Choroid plexus epithelial cell (primary cell): ENCODE measurements around the gene CHST11.

Experiments
- DNase-seq: peaks from one replicate; pipeline ENCODE4 v3.0.0-alpha.2; 2010; ENCODE audit warnings: low read depth
- H3K4me3 ChIP-seq: 2 replicates; pipeline ENCODE4 v1.5.1; 2011; ENCODE audit warnings: low read depth, mild to moderate bottlenecking, control low read depth, low read length, moderate library complexity
- CTCF ChIP-seq: conservative IDR thresholded peaks from 2 replicates; pipeline ENCODE4 v1.5.1; 2011; ENCODE audit warnings: low read depth, mild to moderate bottlenecking, control low read depth, inconsistent platforms, low read length, moderate library complexity

CHST11 gene

DNA sequence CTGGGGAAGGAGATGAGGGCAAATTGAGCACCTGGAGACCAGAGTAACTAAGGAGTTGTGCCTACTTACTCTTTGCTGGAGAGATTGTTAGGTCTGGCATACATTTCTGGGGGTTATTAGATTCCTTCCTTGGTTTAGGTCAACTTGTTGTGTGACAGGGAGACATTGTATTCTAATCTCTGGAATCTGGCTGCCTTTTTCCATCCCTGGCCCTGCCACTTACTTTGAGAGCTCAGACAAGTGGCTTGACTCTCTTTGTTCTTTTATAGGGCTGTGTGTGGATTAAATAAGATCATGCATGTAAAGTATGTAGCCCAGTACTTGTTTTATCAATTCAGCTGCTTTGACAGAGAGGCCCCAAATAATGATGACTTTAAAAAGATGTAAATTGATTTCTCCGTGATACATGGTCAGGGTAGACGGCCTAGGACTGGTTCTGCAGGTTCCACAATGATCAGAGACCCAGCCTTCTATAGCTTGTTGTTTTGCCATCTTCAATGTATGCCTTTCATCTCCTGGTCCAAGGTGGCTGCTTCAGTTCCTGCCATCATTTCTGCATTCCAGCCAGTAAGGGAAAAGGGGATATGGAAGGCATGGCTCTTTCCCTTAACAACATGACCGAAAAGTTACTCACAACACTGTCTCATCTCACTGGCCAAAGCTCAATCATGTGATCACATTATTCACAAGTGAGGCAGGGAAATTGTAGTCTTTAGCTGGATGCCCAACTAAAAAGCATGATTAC is 72.6 kb downstream of the CHST11 start:
- no peak for TF ChIP-seq CTCF
- DNase-seq: no peak
- H3K4me3 ChIP-seq: no peak overlapping the region

- DNase-seq: no peak
- no peak overlapping the region for H3K4me3 ChIP-seq
- TF ChIP-seq CTCF: no peak
Observed at GRCh38 chr12:104532636-104533035, 75.9 kb downstream of the CHST11 start.

- no peak for TF ChIP-seq CTCF
- no peak overlapping the region for H3K4me3 ChIP-seq
- DNase-seq: no peak
Observed at GRCh38 chr12:104533134-104533533, 76.4 kb downstream of the CHST11 start.

GRCh38 chr12:104534162-104534856 is 77.6 kb downstream of the CHST11 start:
- no peak for DNase-seq
- no peak for TF ChIP-seq CTCF
- no peak overlapping the region for H3K4me3 ChIP-seq

- H3K4me3 ChIP-seq: no peak overlapping the region
- no peak for DNase-seq
- no peak for TF ChIP-seq CTCF
Observed at GRCh38 chr12:104534857-104535248, 78.1 kb downstream of the CHST11 start.

GRCh38 chr12:104535369-104535768 is 78.6 kb downstream of the CHST11 start:
- no peak overlapping the region for H3K4me3 ChIP-seq
- no peak for TF ChIP-seq CTCF
- DNase-seq: peak; percentile 55

- no peak overlapping the region for H3K4me3 ChIP-seq
- no peak for DNase-seq
- no peak for TF ChIP-seq CTCF
Observed at GRCh38 chr12:104536841-104537240, 80.1 kb downstream of the CHST11 start.
